Activated naive CD4-positive, alpha-beta T cell treated with anti-CD3 and anti-CD28 coated beads for 36 hours (primary cell): Measurements from ENCODE around the gene PLEKHH2. TPM values are rescaled to one million over a fixed set of nuclear protein-coding genes. Genes with fewer than 3 reads are reported as not detected.
"Not testable (repeated sequence)": the region's sequence is repeated elsewhere in the genome, so short reads cannot be mapped to it uniquely, and the experiment has no call there.

Source experiments
- CTCF ChIA-PET: fragments of 350-600 bp; sonication (Branson Sonifier 250); formaldehyde crosslinking; loops from one replicate; lab custom pipeline; 2021; ENCODE audit warnings: antibody characterized with exemption; lab: Charles Lee
- DNase-seq: peaks from one replicate; pipeline ENCODE4 v3.0.0-alpha.2; 2020
- H3K27ac Mint-ChIP-seq: one replicate; pipeline ENCODE4 v1.8.0; 2021; ENCODE audit warnings: mild to moderate bottlenecking, mixed read lengths
- H3K27me3 Mint-ChIP-seq: one replicate; pipeline ENCODE4 v1.8.0; 2021; ENCODE audit warnings: low read depth, mixed read lengths
- H3K36me3 Mint-ChIP-seq: one replicate; pipeline ENCODE4 v1.8.0; 2021; ENCODE audit warnings: low read depth, mixed read lengths
- H3K4me1 Mint-ChIP-seq: one replicate; pipeline ENCODE4 v1.8.0; 2021; ENCODE audit warnings: low read depth, mixed read lengths
- H3K4me3 Mint-ChIP-seq: one replicate; pipeline ENCODE4 v1.8.0; 2021; ENCODE audit warnings: mild to moderate bottlenecking, moderate library complexity, mixed read lengths
- H3K9me3 Mint-ChIP-seq: one replicate; pipeline ENCODE4 v1.8.0; 2021; ENCODE audit warnings: mixed read lengths
- intact Hi-C: fragments of 100-400 bp; cut with micrococcal nuclease; formaldehyde crosslinking; loops from one replicate; pipeline ENCODE4 v1.15.1; 2023
- total RNA-seq, 2 experiments: library from RNA; stranded (reverse); gene quantifications; one replicate each; pipeline ENCODE4 v1.2.3, GENCODE V29; 2021

PLEKHH2 gene
- total RNA-seq = under 1 TPM; 0.64 to 0.72 TPM

- H3K4me1 Mint-ChIP-seq = peaks cover 5% of the 10 kb centered on the region
- CTCF ChIA-PET = interaction anchor here (0.7 to 1.3 kb wide), 10 partner anchors 24 to 212 kb away, joined by 3 to 5 read pairs (median 4); no protein-coding TSS in a partner anchor
- peaks cover 4% of the 10 kb centered on the region for H3K9me3 Mint-ChIP-seq
- no peak within 1 kb of the TSS for H3K27ac Mint-ChIP-seq
- intact Hi-C loops = loop anchor here (1.0 to 5.0 kb wide), 4 partner anchors 41 to 724 kb away; partner anchors contain the start of genes CAMKMT, DYNC2LI1, PREPL and THADA
- H3K4me3 Mint-ChIP-seq = peak within 1 kb of the TSS; percentile 79
- H3K36me3 Mint-ChIP-seq = no peaks in the 10 kb centered on the region
- peaks cover 19% of the 10 kb centered on the region for H3K27me3 Mint-ChIP-seq
- DNase-seq = peak; percentile 92
Measured at GRCh38 chr2:43637030-43637803, at the start of gene PLEKHH2. PLEKHH2 (plus strand) TSS chr2:43637260; CDS start chr2:43644674, 7,414 bp downstream.

GRCh38 chr2:43592443-43592842 is 44.6 kb upstream of the PLEKHH2 start:
- peaks cover 29% of the 10 kb centered on the region for H3K4me1 Mint-ChIP-seq
- intact Hi-C loops = no loop called here
- no peak for DNase-seq
- no peak overlapping the region for H3K27ac Mint-ChIP-seq
- no peaks in the 10 kb centered on the region for H3K9me3 Mint-ChIP-seq
- CTCF ChIA-PET = interaction anchor here (0.8 to 1.1 kb wide), 2 partner anchors 22 to 370 kb away, joined by 3 to 5 read pairs; no protein-coding TSS in a partner anchor
- H3K4me3 Mint-ChIP-seq = no peak overlapping the region
- H3K27me3 Mint-ChIP-seq = no peaks in the 10 kb centered on the region
- H3K36me3 Mint-ChIP-seq = peaks cover 9% of the 10 kb centered on the region

- Mint-ChIP-seq H3K9me3 (no peaks in the 10 kb centered on the region), H3K4me3 (no peak overlapping the region), H3K27ac (no peak overlapping the region), H3K4me1 (peaks cover 31% of the 10 kb centered on the region), H3K27me3 (no peaks in the 10 kb centered on the region), H3K36me3 (peaks cover 9% of the 10 kb centered on the region)
- CTCF ChIA-PET = interaction anchor here (0.6 to 1.7 kb wide), 7 partner anchors 12 to 735 kb away, joined by 3 to 7 read pairs (median 4); no protein-coding TSS in a partner anchor
- intact Hi-C loops = no loop called here
- no peak for DNase-seq
Measured at GRCh38 chr2:43593254-43593653, 43.8 kb upstream of the PLEKHH2 start.

GRCh38 chr2:43594875-43595274 is 42.2 kb upstream of the PLEKHH2 start:
- CTCF ChIA-PET = no interaction called here

GRCh38 chr2:43595603-43596412 is 41.3 kb upstream of the PLEKHH2 start, which contains the start of gene THADA:
THADA (minus strand) TSS chr2:43596038; CDS start chr2:43592392, 3,646 bp downstream.
- CTCF ChIA-PET = interaction anchor here (0.9 to 3.2 kb wide), 7 partner anchors 9 to 41 kb away, joined by 3 to 20 read pairs (median 6); partner anchors contain the start of gene PLEKHH2
- Mint-ChIP-seq H3K4me3 (peak within 1 kb of the TSS; percentile 94), H3K36me3 (peaks cover 5% of the 10 kb centered on the region), H3K4me1 (peaks cover 31% of the 10 kb centered on the region), H3K9me3 (no peaks in the 10 kb centered on the region), H3K27ac (peak within 1 kb of the TSS; percentile 96), H3K27me3 (no peaks in the 10 kb centered on the region)
- peak; percentile 99 for DNase-seq
- intact Hi-C loops = loop anchor here (1.0 to 5.0 kb wide), 6 partner anchors 13 to 786 kb away; partner anchors contain the start of genes LRPPRC, PLEKHH2 and PPM1B

More at GRCh38 chr2:43594875-43595274, 42.2 kb upstream of the PLEKHH2 start:
- peak overlapping the region; percentile 94 for H3K4me3 Mint-ChIP-seq
- no peak for DNase-seq
- H3K27ac Mint-ChIP-seq = peak overlapping the region; percentile 18
- H3K27me3 Mint-ChIP-seq = no peaks in the 10 kb centered on the region
- H3K36me3 Mint-ChIP-seq = peaks cover 9% of the 10 kb centered on the region
- H3K4me1 Mint-ChIP-seq = peaks cover 31% of the 10 kb centered on the region
- no peaks in the 10 kb centered on the region for H3K9me3 Mint-ChIP-seq
- intact Hi-C loops = loop anchor here (5.0 kb wide), 1 partner anchor 402 kb away; the partner anchor contains the start of gene LRPPRC

GRCh38 chr2:43600596-43600995 is 36.5 kb upstream of the PLEKHH2 start:
- H3K36me3 Mint-ChIP-seq, CTCF ChIA-PET, H3K9me3 Mint-ChIP-seq, DNase-seq, H3K27ac Mint-ChIP-seq, H3K27me3 Mint-ChIP-seq, H3K4me3 Mint-ChIP-seq, intact Hi-C loops: not testable (repeated sequence)
- peaks cover 14% of the 10 kb centered on the region for H3K4me1 Mint-ChIP-seq

GRCh38 chr2:43604674-43605073 is 32.4 kb upstream of the PLEKHH2 start:
- no peaks in the 10 kb centered on the region for H3K27me3 Mint-ChIP-seq
- H3K4me1 Mint-ChIP-seq = peaks cover 4% of the 10 kb centered on the region
- no peak overlapping the region for H3K27ac Mint-ChIP-seq
- H3K36me3 Mint-ChIP-seq = no peaks in the 10 kb centered on the region
- CTCF ChIA-PET = interaction anchor here (0.6 to 1.5 kb wide), 6 partner anchors 8 to 157 kb away, joined by 3 to 7 read pairs (median 3); no protein-coding TSS in a partner anchor
- DNase-seq = no peak
- H3K4me3 Mint-ChIP-seq = no peak overlapping the region
- intact Hi-C loops = no loop called here
- H3K9me3 Mint-ChIP-seq = no peaks in the 10 kb centered on the region

- H3K27me3 Mint-ChIP-seq = no peaks in the 10 kb centered on the region
- no peaks in the 10 kb centered on the region for H3K36me3 Mint-ChIP-seq
- intact Hi-C loops = no loop called here
- no peak overlapping the region for H3K27ac Mint-ChIP-seq
- DNase-seq = peak; percentile 65
- peaks cover 4% of the 10 kb centered on the region for H3K4me1 Mint-ChIP-seq
- H3K4me3 Mint-ChIP-seq = no peak overlapping the region
- H3K9me3 Mint-ChIP-seq = no peaks in the 10 kb centered on the region
- CTCF ChIA-PET = interaction anchor here (0.6 to 1.8 kb wide), 14 partner anchors 8 to 658 kb away, joined by 3 to 7 read pairs (median 3); partner anchors contain the start of gene PLEKHH2
Measured at GRCh38 chr2:43605079-43605655, 31.9 kb upstream of the PLEKHH2 start.

- no peak for DNase-seq
- Mint-ChIP-seq H3K27ac (no peak overlapping the region), H3K4me3 (no peak overlapping the region), H3K4me1 (peaks cover 4% of the 10 kb centered on the region), H3K27me3 (no peaks in the 10 kb centered on the region), H3K36me3 (no peaks in the 10 kb centered on the region), H3K9me3 (no peaks in the 10 kb centered on the region)
- CTCF ChIA-PET = interaction anchor here (0.6 to 1.8 kb wide), 8 partner anchors 8 to 659 kb away, joined by 3 to 7 read pairs (median 4); partner anchors contain the start of gene PLEKHH2
- intact Hi-C loops = no loop called here
Measured at GRCh38 chr2:43605851-43606250, 31.2 kb upstream of the PLEKHH2 start.

- CTCF ChIA-PET = interaction anchor here (0.6 to 1.4 kb wide), 9 partner anchors 13 to 635 kb away, joined by 3 to 20 read pairs (median 4); partner anchors contain the start of gene THADA
- no peaks in the 10 kb centered on the region for H3K36me3 Mint-ChIP-seq
- no peak overlapping the region for H3K27ac Mint-ChIP-seq
Measured at GRCh38 chr2:43609290-43609918, 27.7 kb upstream of the PLEKHH2 start.

GRCh38 chr2:43610361-43610760 is 26.7 kb upstream of the PLEKHH2 start:
- H3K4me1 Mint-ChIP-seq = no peaks in the 10 kb centered on the region
- no peak overlapping the region for H3K27ac Mint-ChIP-seq
- H3K36me3 Mint-ChIP-seq = no peaks in the 10 kb centered on the region
- CTCF ChIA-PET = interaction anchor here (0.6 to 1.5 kb wide), 10 partner anchors 14 to 745 kb away, joined by 3 to 8 read pairs (median 4); partner anchors contain the start of gene PLEKHH2
- peaks cover 2% of the 10 kb centered on the region for H3K27me3 Mint-ChIP-seq
- intact Hi-C loops = no loop called here
- no peaks in the 10 kb centered on the region for H3K9me3 Mint-ChIP-seq
- no peak overlapping the region for H3K4me3 Mint-ChIP-seq
- no peak for DNase-seq

More at GRCh38 chr2:43609290-43609918, 27.7 kb upstream of the PLEKHH2 start:
- Mint-ChIP-seq H3K27me3 (no peaks in the 10 kb centered on the region), H3K9me3 (no peaks in the 10 kb centered on the region), H3K4me3 (no peak overlapping the region), H3K4me1 (peaks cover 4% of the 10 kb centered on the region)
- intact Hi-C loops = loop anchor here (1.0 to 2.0 kb wide), 4 partner anchors 13 to 781 kb away; partner anchors contain the start of gene THADA
- peak; percentile 58 for DNase-seq
